Measurements from ENCODE around the gene RPL14. TPM values are rescaled to one million over a fixed set of nuclear protein-coding genes. Genes with fewer than 3 reads are reported as not detected.
"Not testable (repeated sequence)": the region's sequence is repeated elsewhere in the genome, so short reads cannot be mapped to it uniquely, and the experiment has no call there.

RPL14 gene
- total RNA-seq, 6 donors from 2014 or later, result 173 to 1,676 (median 348) TPM

- ATAC-seq (ENCODE audit: low FRiP score in 2 of 2) (no peak), DNase-seq (no peak)
- TF ChIP-seq POLR2A (IDR thresholded peaks at IDR 0.05) (no peak), CTCF (IDR thresholded peaks at IDR 0.05) (no peak), POLR2AphosphoS5 (IDR thresholded peaks at IDR 0.05) (no peak), EP300 (IDR thresholded peaks at IDR 0.05) (no peak)
- peaks cover 22 to 40% (median 34%) of the 10 kb centered on the region in 4 donors for H3K4me1 ChIP-seq
- no peak overlapping the region for H3K4me3 ChIP-seq
- H3K9me3 ChIP-seq, result no peaks in the 10 kb centered on the region
- H3K27me3 ChIP-seq, result no peaks in the 10 kb centered on the region
- H3K27ac ChIP-seq, result no peak overlapping the region
- peaks cover 22 to 74% (median 52%) of the 10 kb centered on the region in 4 donors for H3K36me3 ChIP-seq
- WGBS, 2 donors, result 60 to 61% methylated on average over 3 of the region's 3 CpGs
These were observed 4.0 kb downstream of the RPL14 start for GRCh38 chr3:40461161-40461560.

- H3K4me1 ChIP-seq, result peaks cover 16 to 31% (median 28%) of the 10 kb centered on the region in 4 donors
- not testable (repeated sequence) for ATAC-seq (ENCODE audit: low FRiP score in 2 of 2); H3K27me3 ChIP-seq; H3K27ac ChIP-seq; H3K4me3 ChIP-seq; H3K9me3 ChIP-seq; DNase-seq
- H3K36me3 ChIP-seq, result peaks cover 22 to 80% (median 53%) of the 10 kb centered on the region in 4 donors
- WGBS, 2 donors, result 88 to 97% methylated on average over 7 of the region's 7 CpGs
These were observed 5.7 kb downstream of the RPL14 start for GRCh38 chr3:40462838-40463237.

- TF ChIP-seq CTCF (IDR thresholded peaks at IDR 0.05) (no peak), POLR2A (IDR thresholded peaks at IDR 0.05) (no peak), EP300 (IDR thresholded peaks at IDR 0.05) (no peak), POLR2AphosphoS5 (IDR thresholded peaks at IDR 0.05) (no peak)
- DNase-seq, result no peak
- Histone ChIP-seq H3K27ac (no peak overlapping the region), H3K9me3 (no peaks in the 10 kb centered on the region), H3K4me3 (no peak overlapping the region), H3K27me3 (no peaks in the 10 kb centered on the region), H3K4me1 (peaks cover 9 to 24% (median 20%) of the 10 kb centered on the region in 4 donors), H3K36me3 (peaks cover 22 to 74% (median 51%) of the 10 kb centered on the region in 4 donors)
- no peak for ATAC-seq (ENCODE audit: low FRiP score in 2 of 2)
- 86 to 93% methylated on average over 2 of the region's 2 CpGs for WGBS, 2 donors
These were observed 6.4 kb downstream of the RPL14 start for GRCh38 chr3:40463579-40463978.

DNA sequence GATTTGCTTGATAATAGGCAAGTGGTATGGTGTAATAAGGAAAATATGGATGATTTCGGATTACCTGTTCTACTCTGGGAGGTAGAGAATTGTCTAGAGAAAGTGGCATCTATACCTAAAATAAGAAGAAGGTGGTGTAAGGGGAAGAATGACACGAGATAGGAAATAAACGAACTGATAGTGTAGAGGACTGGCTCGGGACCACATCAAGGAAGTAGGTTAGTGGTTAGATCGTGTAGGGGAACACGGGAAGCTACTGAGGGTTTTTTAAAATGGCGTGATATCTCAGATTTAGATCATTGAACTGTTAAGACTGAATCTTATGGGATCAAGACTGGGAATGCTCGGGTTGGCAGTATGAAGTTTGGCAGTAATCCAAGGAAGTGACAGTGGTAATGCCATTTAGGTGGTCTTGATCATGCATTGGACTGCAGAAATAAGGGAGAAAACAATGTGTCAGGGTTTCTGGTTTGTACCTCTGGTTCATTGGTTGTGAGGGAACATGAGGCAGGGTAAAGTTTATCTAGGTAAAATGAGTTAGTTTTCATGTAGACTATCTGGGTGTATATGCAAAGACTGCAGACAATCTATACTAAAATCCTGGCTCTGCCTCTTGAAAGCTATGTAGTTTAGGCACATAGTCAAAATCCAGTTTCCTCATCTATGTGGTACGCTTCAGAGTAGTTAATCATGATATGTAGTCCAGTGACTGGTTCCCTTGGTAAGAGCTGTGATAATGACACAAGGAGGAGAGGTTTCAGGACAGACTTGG is 7.4 kb downstream of the RPL14 start:
- TF ChIP-seq POLR2AphosphoS5 (IDR thresholded peaks at IDR 0.05), result no peak
- TF ChIP-seq CTCF (IDR thresholded peaks at IDR 0.05), result no peak
- TF ChIP-seq EP300 (IDR thresholded peaks at IDR 0.05), result no peak
- no peak for TF ChIP-seq POLR2A (IDR thresholded peaks at IDR 0.05)
- no peak overlapping the region for H3K4me3 ChIP-seq
- ATAC-seq (ENCODE audit: low FRiP score in 2 of 2) (no peak), DNase-seq (no peak)
- H3K4me1 ChIP-seq, result peaks cover 0 to 14% (median 11%) of the 10 kb centered on the region in 4 donors
- WGBS, 2 donors, result 71 to 80% methylated on average over 8 to 9 of the region's 9 CpGs
- H3K36me3 ChIP-seq, result peaks cover 22 to 64% (median 41%) of the 10 kb centered on the region in 4 donors
- H3K9me3 ChIP-seq, result no peaks in the 10 kb centered on the region
- H3K27ac ChIP-seq, result no peak overlapping the region
- no peaks in the 10 kb centered on the region for H3K27me3 ChIP-seq

DNA sequence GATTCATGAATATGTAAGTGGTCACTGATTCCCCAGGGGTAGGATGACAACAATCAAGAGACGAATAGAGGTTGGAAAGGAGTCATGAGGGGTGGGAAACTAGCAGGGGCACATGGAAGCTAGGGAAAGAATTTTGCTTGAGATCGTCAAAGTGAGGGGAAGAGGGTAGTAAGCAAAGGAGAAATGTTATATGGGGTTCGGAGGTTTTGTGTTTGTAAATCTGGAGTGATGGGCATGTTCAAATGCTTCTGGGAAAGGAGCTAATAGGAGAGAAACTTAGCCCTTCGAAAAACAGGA is 7.9 kb downstream of the RPL14 start:
- Histone ChIP-seq H3K36me3 (peaks cover 22 to 59% (median 41%) of the 10 kb centered on the region in 4 donors), H3K4me1 (peaks cover 0 to 10% (median 7%) of the 10 kb centered on the region in 4 donors), H3K27ac (no peak overlapping the region), H3K27me3 (no peaks in the 10 kb centered on the region), H3K9me3 (no peaks in the 10 kb centered on the region), H3K4me3 (no peak overlapping the region)
- ATAC-seq (ENCODE audit: low FRiP score in 2 of 2) (no peak), DNase-seq (no peak)
- 86 to 88% methylated on average over 4 of the region's 4 CpGs for WGBS, 2 donors
- no peak for TF ChIP-seq POLR2A (IDR thresholded peaks at IDR 0.05)
- TF ChIP-seq CTCF (IDR thresholded peaks at IDR 0.05), result no peak
- TF ChIP-seq EP300 (IDR thresholded peaks at IDR 0.05), result no peak
- TF ChIP-seq POLR2AphosphoS5 (IDR thresholded peaks at IDR 0.05), result no peak
